ENCODE data around the gene GPR78.

GPR78 gene

GRCh38 chr4:8609824-8610350 is 29.7 kb downstream of the GPR78 start (continued):
- TF ChIP-seq PRDM2 (tag by site-specific recombination; IDR thresholded peaks at IDR 0.05; ENCODE audit: borderline replicate concordance): no peak

- POLR2A ChIA-PET: no interaction called here
- Histone ChIP-seq H3K36me3 (ENCODE audit: control insufficient read depth in 2 of 2, insufficient read depth in 1 of 2, low read length in 2 of 2) (no peaks in the 10 kb centered on the region), H3K27ac (ENCODE audit: extremely low read depth, low read depth, low read length) (no peak overlapping the region), H3K4me3 (ENCODE audit: low read depth, low read length) (no peak overlapping the region), H3K9me3 (ENCODE audit: control insufficient read depth, insufficient read depth, low read depth, low read length) (no peaks in the 10 kb centered on the region), H3K4me1 (ENCODE audit: control insufficient read depth, insufficient read depth, low read length) (no peaks in the 10 kb centered on the region)
- CTCF ChIA-PET: no interaction called here
- peak; percentile 75 for TF ChIP-seq PRDM1 (tag by site-specific recombination; IDR thresholded peaks at IDR 0.05)
- TF ChIP-seq RBAK (tag by site-specific recombination; IDR thresholded peaks at IDR 0.05): no peak
- no peak for TF ChIP-seq ZNF624 (tag by site-specific recombination; IDR thresholded peaks at IDR 0.05)
- TF ChIP-seq ZNF48 (tag by site-specific recombination; IDR thresholded peaks at IDR 0.05): no peak
- TF ChIP-seq ZNF24 (tag by site-specific recombination; IDR thresholded peaks at IDR 0.05): peak; percentile 62; the same call in 1 of the 2 replicates
- peak; percentile 76 for TF ChIP-seq ZNF366 (tag by site-specific recombination; conservative IDR thresholded peaks at IDR 0.05)
- 0 out of 2 replicates have a peak, but pooled peaks have one; percentile 19 for TF ChIP-seq KLF17 (tag by site-specific recombination; IDR thresholded peaks at IDR 0.05)
Observed at GRCh38 chr4:8610858-8611616, 30.8 kb downstream of the GPR78 start.

DNA sequence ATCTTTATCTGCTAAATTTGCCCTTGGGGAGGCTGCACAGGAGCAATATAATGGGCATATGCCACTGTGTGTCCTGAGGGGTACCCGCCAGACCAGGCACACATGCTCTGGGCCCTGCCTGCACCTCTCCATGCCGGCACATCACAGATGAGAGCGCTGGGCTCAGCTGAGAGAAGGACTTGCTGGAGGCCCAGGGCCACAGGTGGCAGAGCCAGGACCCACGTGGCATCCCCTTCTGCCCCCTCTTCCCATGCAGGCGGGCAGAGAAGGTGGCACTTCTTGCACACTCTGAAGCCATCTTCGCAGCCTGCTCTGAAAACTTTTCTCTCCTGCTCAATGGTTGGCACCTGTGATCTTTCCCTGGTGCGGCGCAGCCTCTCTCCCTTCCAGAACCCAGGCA is 32.5 kb downstream of the GPR78 start:
- Histone ChIP-seq H3K36me3 (ENCODE audit: control insufficient read depth in 2 of 2, insufficient read depth in 1 of 2, low read length in 2 of 2) (no peaks in the 10 kb centered on the region), H3K9me3 (ENCODE audit: control insufficient read depth, insufficient read depth, low read depth, low read length) (no peaks in the 10 kb centered on the region), H3K4me1 (ENCODE audit: control insufficient read depth, insufficient read depth, low read length) (no peaks in the 10 kb centered on the region), H3K27ac (ENCODE audit: extremely low read depth, low read depth, low read length) (no peak overlapping the region), H3K4me3 (ENCODE audit: low read depth, low read length) (no peak overlapping the region)
- POLR2A ChIA-PET: interaction anchor here (0.7 kb wide), 2 partner anchors 1575 to 1760 kb away, joined by 4 to 5 read pairs; no protein-coding TSS in a partner anchor
- CTCF ChIA-PET: no interaction called here
- TF ChIP-seq ZNF747 (tag by site-specific recombination; IDR thresholded peaks at IDR 0.05) (no peak), ZNF157 (tag by site-specific recombination; IDR thresholded peaks at IDR 0.05) (no peak), ZNF791 (tag by site-specific recombination; IDR thresholded peaks at IDR 0.05) (no peak), ZNF10 (tag by site-specific recombination; IDR thresholded peaks at IDR 0.05) (no peak), ZNF248 (tag by site-specific recombination; IDR thresholded peaks at IDR 0.05) (no peak), ZNF514 (tag by site-specific recombination; IDR thresholded peaks at IDR 0.05) (no peak), ZNF571 (tag by site-specific recombination; IDR thresholded peaks at IDR 0.05) (no peak), ZNF23 (tag by site-specific recombination; IDR thresholded peaks at IDR 0.05; ENCODE audit: borderline replicate concordance) (no peak), ZNF155 (tag by site-specific recombination; IDR thresholded peaks at IDR 0.05) (no peak), ZNF223 (tag by site-specific recombination; IDR thresholded peaks at IDR 0.05) (no peak), ZNF660 (tag by site-specific recombination; IDR thresholded peaks at IDR 0.05) (no peak)
- TF ChIP-seq, protein P1, sequence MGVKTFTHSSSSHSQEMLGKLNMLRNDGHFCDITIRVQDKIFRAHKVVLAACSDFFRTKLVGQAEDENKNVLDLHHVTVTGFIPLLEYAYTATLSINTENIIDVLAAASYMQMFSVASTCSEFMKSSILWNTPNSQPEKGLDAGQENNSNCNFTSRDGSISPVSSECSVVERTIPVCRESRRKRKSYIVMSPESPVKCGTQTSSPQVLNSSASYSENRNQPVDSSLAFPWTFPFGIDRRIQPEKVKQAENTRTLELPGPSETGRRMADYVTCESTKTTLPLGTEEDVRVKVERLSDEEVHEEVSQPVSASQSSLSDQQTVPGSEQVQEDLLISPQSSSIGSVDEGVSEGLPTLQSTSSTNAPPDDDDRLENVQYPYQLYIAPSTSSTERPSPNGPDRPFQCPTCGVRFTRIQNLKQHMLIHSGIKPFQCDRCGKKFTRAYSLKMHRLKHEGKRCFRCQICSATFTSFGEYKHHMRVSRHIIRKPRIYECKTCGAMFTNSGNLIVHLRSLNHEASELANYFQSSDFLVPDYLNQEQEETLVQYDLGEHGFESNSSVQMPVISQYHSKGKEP (tag by site-specific recombination; IDR thresholded peaks at IDR 0.05): no peak
- TF ChIP-seq, protein P2, sequence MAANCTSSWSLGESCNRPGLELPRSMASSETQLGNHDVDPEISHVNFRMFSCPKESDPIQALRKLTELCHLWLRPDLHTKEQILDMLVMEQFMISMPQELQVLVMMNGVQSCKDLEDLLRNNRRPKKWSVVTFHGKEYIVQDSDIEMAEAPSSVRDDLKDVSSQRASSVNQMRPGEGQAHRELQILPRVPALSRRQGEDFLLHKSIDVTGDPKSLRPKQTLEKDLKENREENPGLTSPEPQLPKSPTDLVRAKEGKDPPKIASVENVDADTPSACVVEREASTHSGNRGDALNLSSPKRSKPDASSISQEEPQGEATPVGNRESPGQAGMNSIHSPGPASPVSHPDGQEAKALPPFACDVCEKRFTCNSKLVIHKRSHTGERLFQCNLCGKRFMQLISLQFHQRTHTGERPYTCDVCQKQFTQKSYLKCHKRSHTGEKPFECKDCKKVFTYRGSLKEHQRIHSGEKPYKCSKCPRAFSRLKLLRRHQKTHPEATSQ (tag by site-specific recombination; IDR thresholded peaks at IDR 0.05): no peak
- TF ChIP-seq, protein P3, sequence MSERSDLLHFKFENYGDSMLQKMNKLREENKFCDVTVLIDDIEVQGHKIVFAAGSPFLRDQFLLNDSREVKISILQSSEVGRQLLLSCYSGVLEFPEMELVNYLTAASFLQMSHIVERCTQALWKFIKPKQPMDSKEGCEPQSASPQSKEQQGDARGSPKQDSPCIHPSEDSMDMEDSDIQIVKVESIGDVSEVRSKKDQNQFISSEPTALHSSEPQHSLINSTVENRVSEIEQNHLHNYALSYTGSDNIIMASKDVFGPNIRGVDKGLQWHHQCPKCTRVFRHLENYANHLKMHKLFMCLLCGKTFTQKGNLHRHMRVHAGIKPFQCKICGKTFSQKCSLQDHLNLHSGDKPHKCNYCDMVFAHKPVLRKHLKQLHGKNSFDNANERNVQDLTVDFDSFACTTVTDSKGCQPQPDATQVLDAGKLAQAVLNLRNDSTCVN (tag by site-specific recombination; optimal IDR thresholded peaks at IDR 0.05): no peak

All from HEK293 (cell line).